B cell (primary cell): ENCODE measurements around the gene AATK. TPM values are rescaled to one million over a fixed set of nuclear protein-coding genes. Genes with fewer than 3 reads are reported as not detected.

Experiments
- ATAC-seq: fragments of 200-7000 bp; cut with Tn5 transposase; one replicate; pipeline ENCODE4 v1.10.0; 2021; ENCODE audit warnings: low read depth, mild to moderate bottlenecking, moderate number of reproducible peaks, moderate library complexity
- CTCF ChIA-PET: fragments of 350-600 bp; sonication (Branson Sonifier 250); formaldehyde crosslinking; loops from one replicate; lab custom pipeline; 2021; ENCODE audit warnings: antibody characterized with exemption, inconsistent platforms; lab: Charles Lee
- POLR2A ChIA-PET: fragments of 350-600 bp; sonication (Branson Sonifier 250); formaldehyde crosslinking; loops from one replicate; lab custom pipeline; 2021; ENCODE audit warnings: antibody characterized with exemption; lab: Charles Lee
- DNase-seq: peaks from one replicate; pipeline ENCODE4 v3.0.0; 2013
- H2AFZ ChIP-seq: 2 replicates; pipeline ENCODE4 v1.6.1; 2012; ENCODE audit warnings: mild to moderate bottlenecking, low read depth, low read length; ENCODE audit not compliant: insufficient read depth, poor library complexity, severe bottlenecking
- H3K27ac ChIP-seq, 2 donors: 1 replicate in 1 of 2; 2 replicates in 1 of 2; pipeline ENCODE4 v1.5.1; 2012 to 2013; ENCODE audit warnings: low read length in 2 of 2, mild to moderate bottlenecking in 2 of 2, moderate library complexity in 1 of 2
- H3K27me3 ChIP-seq, 4 experiments: fragments of 200-600 bp in 1 of 4; sonication (generic) in 1 of 4; replicated peaks in 1 of 4; 1 replicate in 2 of 4; 2 replicates in 2 of 4; pipeline versions ENCODE4 v1.6.1 to v1.7.0; 2013 to 2016; ENCODE audit warnings: low read length in 3 of 4, mild to moderate bottlenecking in 2 of 4, mixed read lengths in 1 of 4, moderate library complexity in 1 of 4; ENCODE audit not compliant: insufficient read depth in 4 of 4, control insufficient read depth in 3 of 4; ENCODE audit errors: control extremely low read depth in 1 of 4
- H3K36me3 ChIP-seq, 2 experiments: replicated peaks in 1 of 2; 1 replicate in 1 of 2; 2 replicates in 1 of 2; pipeline versions ENCODE4 v1.6.1 to v1.7.1; 2013; ENCODE audit warnings: low read length in 1 of 2; ENCODE audit not compliant: insufficient read depth in 2 of 2, control insufficient read depth in 1 of 2; ENCODE audit errors: control extremely low read depth in 1 of 2, extremely low read depth in 1 of 2
- H3K4me1 ChIP-seq, 2 donors: fragments of 200-600 bp in 1 of 2; sonication (generic) in 1 of 2; 1 replicate in 1 of 2; 2 replicates in 1 of 2; pipeline versions ENCODE4 v1.5.1 to v1.6.1; 2013 to 2017; ENCODE audit warnings: low read length in 2 of 2; ENCODE audit not compliant: control insufficient read depth in 2 of 2, insufficient read depth in 2 of 2
- H3K4me2 ChIP-seq: replicated peaks from 2 replicates; pipeline ENCODE3; 2012; ENCODE audit warnings: mild to moderate bottlenecking, low read depth, low read length; ENCODE audit not compliant: poor library complexity, severe bottlenecking
- H3K4me3 ChIP-seq, 5 experiments: fragments of 200-600 bp in 1 of 5; sonication (generic) in 1 of 5; 1 replicate in 3 of 5; 2 replicates in 2 of 5; pipeline versions ENCODE4 v1.5.1 to v1.7.0; 2011 to 2016; ENCODE audit warnings: low read length in 4 of 5, mild to moderate bottlenecking in 4 of 5, low read depth in 2 of 5, control low read depth in 1 of 5, moderate library complexity in 1 of 5; ENCODE audit not compliant: insufficient read depth in 1 of 5; ENCODE audit errors: control extremely low read depth in 1 of 5, extremely low read depth in 1 of 5
- H3K79me2 ChIP-seq: fragments of 200-600 bp; sonication (generic); one replicate; pipeline ENCODE4 v1.6.0; 2016; ENCODE audit warnings: low read length; ENCODE audit not compliant: control insufficient read depth, insufficient read depth
- H3K9ac ChIP-seq: fragments of 200-600 bp; sonication (generic); 2 replicates; pipeline ENCODE4 v1.6.1; 2017; ENCODE audit warnings: mild to moderate bottlenecking, low read length, moderate library complexity
- H3K9me3 ChIP-seq, 3 donors: one replicate each; pipeline versions ENCODE4 v1.6.1 to v1.7.1; 2013; ENCODE audit warnings: low read length in 2 of 3; ENCODE audit not compliant: control insufficient read depth in 2 of 3, insufficient read depth in 1 of 3; ENCODE audit errors: control extremely low read depth in 1 of 3
- H4K20me1 ChIP-seq: 2 replicates; pipeline ENCODE4 v1.6.0; 2012; ENCODE audit warnings: mild to moderate bottlenecking, low read length; ENCODE audit not compliant: insufficient read depth, control insufficient read depth, poor library complexity, severe bottlenecking
- H3K27ac Mint-ChIP-seq: one replicate; pipeline ENCODE4 v1.8.0; 2021; ENCODE audit warnings: mixed read lengths
- H3K27me3 Mint-ChIP-seq: one replicate; pipeline ENCODE4 v1.8.0; 2021; ENCODE audit warnings: mixed read lengths
- H3K4me1 Mint-ChIP-seq: one replicate; pipeline ENCODE4 v1.8.0; 2021; ENCODE audit warnings: mixed read lengths
- H3K4me3 Mint-ChIP-seq: one replicate; pipeline ENCODE4 v1.8.0; 2021; ENCODE audit warnings: mixed read lengths
- H3K9me3 Mint-ChIP-seq: one replicate; pipeline ENCODE4 v1.8.0; 2022; ENCODE audit warnings: mixed read lengths; ENCODE audit not compliant: insufficient read depth
- CTCF ChIP-seq: fragments of 200-600 bp; IDR thresholded peaks from one replicate; pipeline ENCODE4 v1.8.0; 2022; ENCODE audit warnings: antibody characterized with exemption, mild to moderate bottlenecking
- EZH2 ChIP-seq: IDR thresholded peaks from 2 replicates; pipeline ENCODE4 v1.6.1; 2012; ENCODE audit warnings: borderline replicate concordance, low read depth, mild to moderate bottlenecking, moderate library complexity, low read length; ENCODE audit not compliant: insufficient read depth, poor library complexity, severe bottlenecking
- WGBS: methylation state at CpG from one replicate; pipeline ENCODE4 v1.1.5; 2013; ENCODE audit warnings: missing lambda C conversion rate; ENCODE audit not compliant: insufficient coverage; 5-methylcytosine and 5-hydroxymethylcytosine counted together
- intact Hi-C: fragments of 100-400 bp; cut with micrococcal nuclease; formaldehyde crosslinking; loops from one replicate; pipeline ENCODE4 v1.10.0; 2022
- polyA plus RNA-seq: library from polyadenylated mRNA; depleted of rRNA; stranded (reverse); fragments of >200 nt; gene quantifications from 2 replicates; pipeline ENCODE4 v1.2.3, GENCODE V29; 2012
- total RNA-seq, 2 donors: library from RNA; stranded (reverse); fragments of 120-200 nt in 1 of 2; gene quantifications; 1 replicate in 1 of 2; 2 replicates in 1 of 2; pipeline versions ENCODE4 v1.2.3 to v1.2.4, GENCODE V29; 2013 to 2022

AATK gene
- total and polyA plus RNA-seq, 2 donors (not counting 1 experiment from before 2014, with no cell fraction given), result 0.21 to 1.7 TPM

GRCh38 chr17:81206657-81207056 is 40.6 kb upstream of the AATK start:
- Mint-ChIP-seq H3K27me3 (no peaks in the 10 kb centered on the region), H3K9me3 (no peaks in the 10 kb centered on the region), H3K27ac (no peak overlapping the region), H3K4me3 (no peak overlapping the region), H3K4me1 (peaks cover 4% of the 10 kb centered on the region)
- Histone ChIP-seq H3K9ac (no peak overlapping the region), H2AFZ (no peak overlapping the region), H3K36me3 (peaks cover 0 to 10% of the 10 kb centered on the region in 2 experiments), H3K4me3 (no peak overlapping the region), H4K20me1 (no peaks in the 10 kb centered on the region), H3K27me3 (no peaks in the 10 kb centered on the region), H3K27ac (no peak overlapping the region), H3K79me2 (peaks cover 22% of the 10 kb centered on the region), H3K4me2 (no peak overlapping the region), H3K9me3 (no peaks in the 10 kb centered on the region), H3K4me1 (peaks cover 3% of the 10 kb centered on the region in 2 donors)
- ChIA-PET CTCF (no interaction called here), POLR2A (no interaction called here)
- 98% methylated on average over 11 of the region's 12 CpGs for WGBS
- ATAC-seq (no peak), DNase-seq (no peak)
- intact Hi-C loops, result no loop called here
- TF ChIP-seq CTCF (no peak), EZH2 (no peak)

- no peak for TF ChIP-seq EZH2
- TF ChIP-seq CTCF, result no peak
- Histone ChIP-seq H3K79me2 (peaks cover 19% of the 10 kb centered on the region), H3K4me1 (peaks cover 3% of the 10 kb centered on the region in 2 donors), H3K4me2 (no peak overlapping the region), H3K27ac (no peak overlapping the region), H3K9me3 (no peaks in the 10 kb centered on the region), H4K20me1 (no peaks in the 10 kb centered on the region), H3K27me3 (no peaks in the 10 kb centered on the region), H3K4me3 (no peak overlapping the region), H3K9ac (no peak overlapping the region), H3K36me3 (peaks cover 0 to 10% of the 10 kb centered on the region in 2 experiments), H2AFZ (no peak overlapping the region)
- DNase-seq, result no peak
- Mint-ChIP-seq H3K27ac (no peak overlapping the region), H3K27me3 (no peaks in the 10 kb centered on the region), H3K4me3 (no peak overlapping the region), H3K9me3 (no peaks in the 10 kb centered on the region), H3K4me1 (peaks cover 4% of the 10 kb centered on the region)
- ChIA-PET POLR2A (no interaction called here), CTCF (no interaction called here)
- 94% methylated on average over 4 of the region's 4 CpGs for whole genome bisulfite sequencing
- no peak for ATAC-seq
- intact Hi-C loops, result no loop called here
Measured at GRCh38 chr17:81206166-81206565, 40.1 kb upstream of the AATK start.
